Activated T-cell treated with anti-CD3 and anti-CD28 coated beads for 24 hours (primary cell): ENCODE results near the gene BCR.
A peak's percentile ranks its signal among the peaks of the same experiment; 100 is the strongest.
"Not testable (repeated sequence)": the region's sequence is repeated elsewhere in the genome, so short reads cannot be mapped to it uniquely, and the experiment has no call there.

Experiments
- DNase-seq: peaks from one replicate; pipeline ENCODE4 v3.0.0-alpha.2; 2020; ENCODE audit warnings: low read depth

Gene BCR

DNA sequence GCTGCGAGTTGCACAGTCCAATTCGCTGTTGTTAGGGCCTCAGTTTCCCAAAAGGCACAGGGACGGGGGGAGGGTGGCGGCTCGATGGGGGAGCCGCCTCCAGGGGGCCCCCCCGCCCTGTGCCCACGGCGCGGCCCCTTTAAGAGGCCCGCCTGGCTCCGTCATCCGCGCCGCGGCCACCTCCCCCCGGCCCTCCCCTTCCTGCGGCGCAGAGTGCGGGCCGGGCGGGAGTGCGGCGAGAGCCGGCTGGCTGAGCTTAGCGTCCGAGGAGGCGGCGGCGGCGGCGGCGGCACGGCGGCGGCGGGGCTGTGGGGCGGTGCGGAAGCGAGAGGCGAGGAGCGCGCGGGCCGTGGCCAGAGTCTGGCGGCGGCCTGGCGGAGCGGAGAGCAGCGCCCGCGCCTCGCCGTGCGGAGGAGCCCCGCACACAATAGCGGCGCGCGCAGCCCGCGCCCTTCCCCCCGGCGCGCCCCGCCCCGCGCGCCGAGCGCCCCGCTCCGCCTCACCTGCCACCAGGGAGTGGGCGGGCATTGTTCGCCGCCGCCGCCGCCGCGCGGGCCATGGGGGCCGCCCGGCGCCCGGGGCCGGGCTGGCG lies at the start of gene BCR:
Gene BCR, plus strand, starts transcription at position 209 of the 592 bp plus-strand sequence. CDS start 452 bp downstream, outside the sequence.
- DNase-seq, result peak; percentile 38

DNA sequence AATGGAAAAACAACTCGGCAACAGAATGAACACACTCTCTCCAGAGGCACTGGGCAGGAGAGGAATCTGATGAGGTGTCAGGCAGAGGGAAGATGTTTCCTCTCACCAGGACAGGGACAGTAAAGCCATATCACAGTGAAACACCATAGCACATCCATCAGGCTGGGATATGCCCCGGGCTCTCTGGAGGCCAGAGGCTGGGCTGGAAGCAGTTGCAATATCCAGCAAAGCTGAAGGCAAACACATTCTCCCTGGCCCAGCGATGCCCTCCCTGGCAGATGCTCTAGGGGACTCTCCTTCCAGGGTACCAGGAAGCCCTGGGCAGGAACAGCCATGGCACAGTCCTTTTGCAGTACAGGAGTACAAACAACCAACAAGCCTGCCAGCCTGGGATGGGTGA lies 49.6 kb upstream of the BCR start:
- DNase-seq, result no peak

DNA sequence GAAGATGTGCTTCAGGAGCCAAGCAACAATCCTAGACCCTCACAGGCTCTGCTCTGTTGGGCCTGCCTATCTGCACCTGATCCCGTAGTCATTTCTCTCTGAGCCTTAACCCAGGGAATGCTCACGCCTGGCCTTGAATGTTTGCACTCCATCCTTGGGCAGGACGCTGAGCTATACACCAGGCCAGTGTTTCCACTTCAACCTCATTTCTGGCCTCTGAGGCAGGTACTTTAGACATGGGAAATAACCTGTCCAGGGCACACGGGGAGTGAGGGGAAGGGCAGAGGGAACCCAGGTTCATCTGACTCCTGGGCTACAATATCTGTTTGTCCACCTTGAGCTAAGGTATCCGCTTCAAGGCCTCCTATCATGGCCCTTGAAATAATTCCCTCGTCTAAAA lies 48.4 kb upstream of the BCR start:
- DNase-seq, result no peak

DNA sequence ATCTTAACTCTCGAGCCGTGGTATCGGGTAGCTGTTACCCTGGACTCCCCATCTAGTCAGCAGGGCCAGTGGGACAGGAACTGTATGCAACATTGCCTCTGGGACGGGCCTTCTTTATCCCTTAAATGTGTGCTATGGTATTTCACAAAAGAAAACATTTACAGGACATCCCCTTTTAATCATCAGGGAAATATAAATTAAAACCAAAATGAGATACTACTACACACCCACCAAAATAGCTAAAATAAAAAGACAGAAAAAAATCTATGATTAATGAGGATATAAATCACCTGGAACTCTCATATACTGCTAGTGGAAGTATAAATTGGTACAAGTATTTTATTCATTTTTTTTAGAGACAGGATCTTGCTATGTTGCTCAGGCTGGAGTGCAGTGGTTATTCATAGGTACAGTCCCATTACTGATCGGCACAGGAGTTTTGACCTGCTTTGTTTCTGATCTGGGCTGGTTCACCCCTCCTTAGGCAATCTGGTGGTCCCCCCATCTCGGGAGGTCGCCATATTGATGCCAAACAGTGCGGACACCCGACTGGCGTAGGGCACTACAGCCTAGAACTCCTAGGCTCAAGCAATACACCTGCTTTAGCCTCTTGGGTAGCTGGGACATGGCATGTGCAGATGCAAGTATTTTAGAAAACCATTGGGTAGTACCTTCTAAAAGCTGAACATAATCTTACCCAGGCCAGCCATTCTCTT lies 47.8 kb upstream of the BCR start:
- no peak for DNase-seq

DNA sequence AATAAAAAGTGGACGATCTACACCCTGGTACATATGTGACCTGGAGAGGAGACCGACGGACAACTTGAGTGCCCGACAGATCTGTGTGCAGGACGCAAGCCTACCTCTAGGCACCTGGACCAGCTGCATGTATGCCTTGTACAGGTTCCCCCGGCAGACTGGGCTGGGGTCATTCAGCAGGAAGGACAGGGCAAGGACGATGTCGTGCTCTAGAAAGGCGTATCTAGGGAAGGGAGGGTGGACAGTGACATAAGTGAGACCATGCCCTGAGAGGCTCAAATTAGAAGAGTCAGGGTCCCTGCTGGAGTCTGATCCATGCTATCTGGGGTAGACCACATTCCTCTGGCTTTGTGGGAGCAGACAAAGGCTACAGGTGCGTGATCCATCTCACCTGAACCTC lies 46.4 kb upstream of the BCR start:
- DNase-seq, result no peak

DNA sequence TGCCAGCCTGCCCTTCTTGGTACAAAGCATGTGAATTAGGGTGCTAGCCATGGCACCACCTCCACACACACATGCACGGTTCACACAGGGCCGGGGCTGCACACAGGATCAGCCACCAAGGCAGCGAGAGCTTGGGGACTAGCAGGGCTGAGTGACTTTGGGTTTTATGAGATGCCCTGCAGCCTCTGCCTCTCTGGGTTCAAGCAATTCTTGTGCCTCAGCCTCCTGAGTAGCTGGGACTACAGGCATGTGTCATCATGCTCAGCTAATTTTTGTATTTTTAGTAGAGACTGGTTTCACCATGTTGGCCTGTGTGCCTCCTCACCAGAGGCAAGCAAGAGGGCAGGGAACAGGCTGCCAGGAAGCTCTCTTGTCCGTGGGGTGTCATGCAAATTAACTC lies 43.3 kb upstream of the BCR start:
- not testable (repeated sequence) for DNase-seq

DNA sequence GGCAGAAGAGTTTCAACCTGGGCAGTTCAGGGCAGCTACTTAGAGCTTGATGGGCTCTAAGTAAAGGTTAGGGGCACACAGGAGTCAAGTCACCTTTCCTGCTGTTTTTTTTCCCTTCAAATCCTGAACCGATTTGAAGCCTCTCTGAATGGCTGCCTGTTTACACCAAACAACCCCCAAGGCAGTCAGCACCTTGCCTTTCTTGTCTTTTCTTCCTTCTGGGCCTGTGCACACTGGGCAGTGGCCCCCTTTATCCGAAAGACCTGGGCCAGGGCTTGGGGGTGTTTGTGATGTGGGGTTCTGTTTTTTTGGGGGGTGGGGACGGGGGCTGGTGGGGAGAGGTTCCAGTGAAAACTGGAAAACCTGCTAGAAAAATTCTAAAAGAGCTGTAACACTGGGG lies 42.8 kb upstream of the BCR start:
- DNase-seq, result no peak

DNA sequence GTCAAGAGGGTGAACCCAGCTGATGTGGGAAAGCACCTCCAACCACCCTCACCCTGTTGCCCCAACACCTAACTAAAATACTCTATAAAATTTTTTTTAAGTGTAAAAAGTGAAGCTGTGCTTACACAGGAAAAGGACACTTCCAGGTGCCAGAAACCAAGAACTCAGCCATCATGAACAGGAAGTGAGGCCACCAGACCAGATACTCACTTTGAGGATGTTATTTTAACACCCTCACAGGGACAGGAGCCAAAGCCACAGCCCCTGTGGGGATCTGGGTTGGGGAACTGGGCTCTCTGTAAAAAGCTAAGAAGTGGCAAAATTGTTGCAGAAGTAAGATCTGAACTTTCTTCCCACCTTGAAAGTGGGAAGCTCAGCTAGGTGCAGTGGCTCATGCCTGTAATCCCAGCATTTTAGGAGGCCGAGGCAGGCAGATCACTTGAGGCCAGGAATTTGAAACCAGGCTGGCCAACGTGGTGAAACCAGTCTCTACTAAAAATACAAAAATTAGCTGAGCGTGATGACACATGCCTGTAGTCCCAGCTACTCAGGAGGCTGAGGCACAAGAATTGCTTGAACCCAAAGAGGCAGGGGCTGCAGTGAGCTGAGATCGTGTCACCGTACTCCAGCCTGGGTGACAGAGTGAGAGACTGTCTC lies 42.3 kb upstream of the BCR start:
- peak; percentile 26 for DNase-seq

DNA sequence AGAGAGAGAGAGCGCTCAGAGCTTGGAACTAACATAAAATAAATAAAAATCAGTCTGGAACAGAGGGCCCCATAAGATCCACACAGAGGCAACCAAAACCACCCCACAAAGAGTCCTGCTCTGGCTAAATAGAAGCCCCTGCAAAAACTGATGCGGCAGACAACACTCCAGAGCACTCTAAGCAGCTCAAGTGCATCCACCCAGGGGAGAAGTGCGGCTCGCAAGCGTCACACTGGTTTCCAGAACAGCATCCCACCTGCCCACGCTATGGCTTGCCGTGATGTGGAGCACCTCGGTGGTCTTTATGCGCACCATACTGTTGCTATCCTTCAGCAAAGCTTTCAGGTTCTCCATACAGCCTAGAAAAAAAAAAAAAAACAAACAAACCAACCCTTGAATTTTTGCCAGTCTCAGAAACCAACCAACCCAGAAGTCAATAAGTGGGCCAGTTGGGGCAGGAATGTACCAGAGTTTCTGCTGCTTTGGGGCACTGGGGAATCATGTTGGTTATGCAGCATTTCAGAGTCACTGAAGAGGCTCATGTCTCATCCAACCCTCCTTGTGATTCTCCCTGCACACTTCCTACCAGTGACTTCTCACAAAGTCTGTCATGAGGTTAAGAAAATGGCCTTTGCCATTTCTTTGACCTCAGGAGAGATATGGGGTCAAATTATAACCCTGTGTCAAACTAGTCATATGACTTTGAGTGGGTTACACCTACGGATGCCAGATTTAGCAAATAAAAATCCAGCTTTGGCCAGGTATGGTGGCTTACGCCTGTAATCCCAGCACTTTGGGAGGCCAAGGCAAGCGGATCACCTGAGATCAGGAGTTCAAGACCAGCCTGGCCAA lies 41.5 kb upstream of the BCR start:
- no peak for DNase-seq

DNA sequence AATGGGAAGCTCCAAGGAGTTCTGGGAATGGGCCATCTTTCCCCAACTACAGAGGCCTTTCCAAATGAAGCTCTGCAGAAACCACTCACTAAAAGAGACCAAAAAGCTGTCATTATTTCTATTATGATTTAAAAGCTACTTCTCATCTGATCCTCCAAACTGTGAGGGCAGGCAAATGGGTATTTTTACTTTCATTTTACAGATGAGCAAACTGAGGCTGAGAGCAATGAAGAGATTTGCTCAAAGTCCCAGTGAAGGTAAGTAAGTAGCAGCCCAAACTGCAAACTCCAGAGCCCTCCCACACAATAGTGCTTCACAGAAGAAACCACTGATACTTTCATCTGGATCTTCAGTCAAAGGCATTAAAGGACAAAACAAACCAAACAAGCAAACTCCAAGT lies 39.9 kb upstream of the BCR start:
- DNase-seq, result no peak

DNA sequence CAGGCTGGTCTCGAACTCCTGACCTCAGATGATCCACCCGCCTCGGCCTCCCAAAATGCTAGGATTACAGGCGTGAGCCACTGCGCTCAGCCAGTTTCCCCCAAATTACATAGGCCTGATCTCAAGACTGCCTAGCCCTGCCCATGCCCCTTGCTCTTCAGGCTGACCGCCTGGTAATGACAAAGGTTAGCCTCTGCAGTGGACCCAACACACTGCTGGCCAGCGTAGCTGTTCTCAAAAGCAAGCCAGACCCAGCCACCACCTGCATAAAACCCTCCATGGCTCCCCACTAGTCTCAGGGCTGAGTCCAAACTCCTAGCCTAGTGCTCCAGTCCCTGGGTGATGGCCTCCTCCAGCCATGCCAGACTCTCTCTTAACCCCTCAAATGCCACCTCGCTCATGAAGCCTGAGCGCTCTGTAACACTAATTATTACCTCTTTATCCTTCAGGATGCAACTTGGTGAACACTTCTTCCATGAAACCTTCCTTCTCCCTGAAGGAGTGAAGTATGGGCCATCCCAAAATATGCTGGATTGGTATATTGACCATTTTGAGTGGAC lies 37.7 kb upstream of the BCR start:
- DNase-seq, result no peak

DNA sequence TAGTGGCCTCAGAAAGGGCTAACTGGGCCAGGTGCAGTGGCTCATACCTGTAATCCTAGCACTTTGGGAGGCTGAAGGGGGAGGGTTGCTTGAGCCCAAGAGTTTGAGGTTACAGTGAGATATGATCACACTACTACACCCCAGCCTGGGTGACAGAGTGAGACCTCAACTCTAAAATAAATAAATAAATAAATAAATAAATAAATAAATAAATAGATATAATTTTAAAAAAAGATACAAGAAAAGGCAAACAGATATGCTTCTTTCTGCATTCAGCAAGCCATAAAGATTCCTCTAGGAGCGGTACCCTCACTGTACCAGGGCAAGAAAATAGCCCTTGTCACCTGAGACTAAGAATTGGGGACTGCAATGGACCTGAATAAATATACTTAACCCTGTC lies 37.2 kb upstream of the BCR start:
- DNase-seq, result no peak

DNA sequence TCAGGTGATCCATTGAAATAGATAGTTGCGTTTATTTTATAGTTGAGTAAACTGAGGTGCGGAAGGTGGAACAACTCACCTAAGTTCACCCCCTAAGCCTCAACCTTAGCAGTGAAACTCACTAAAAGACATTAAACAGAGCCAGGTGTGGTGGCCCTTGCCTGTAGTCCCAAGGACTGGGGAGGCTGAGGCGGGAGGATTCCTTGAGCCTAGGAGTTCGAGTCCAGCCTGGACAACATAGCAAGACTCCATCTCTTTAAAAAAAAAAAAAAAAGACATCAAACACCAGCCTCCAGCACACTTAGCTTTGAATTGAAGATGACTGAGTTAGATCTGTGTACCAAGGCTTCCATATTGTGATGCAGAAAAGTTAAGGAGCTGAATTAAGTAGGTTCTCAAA lies 35.9 kb upstream of the BCR start:
- no peak for DNase-seq

DNA sequence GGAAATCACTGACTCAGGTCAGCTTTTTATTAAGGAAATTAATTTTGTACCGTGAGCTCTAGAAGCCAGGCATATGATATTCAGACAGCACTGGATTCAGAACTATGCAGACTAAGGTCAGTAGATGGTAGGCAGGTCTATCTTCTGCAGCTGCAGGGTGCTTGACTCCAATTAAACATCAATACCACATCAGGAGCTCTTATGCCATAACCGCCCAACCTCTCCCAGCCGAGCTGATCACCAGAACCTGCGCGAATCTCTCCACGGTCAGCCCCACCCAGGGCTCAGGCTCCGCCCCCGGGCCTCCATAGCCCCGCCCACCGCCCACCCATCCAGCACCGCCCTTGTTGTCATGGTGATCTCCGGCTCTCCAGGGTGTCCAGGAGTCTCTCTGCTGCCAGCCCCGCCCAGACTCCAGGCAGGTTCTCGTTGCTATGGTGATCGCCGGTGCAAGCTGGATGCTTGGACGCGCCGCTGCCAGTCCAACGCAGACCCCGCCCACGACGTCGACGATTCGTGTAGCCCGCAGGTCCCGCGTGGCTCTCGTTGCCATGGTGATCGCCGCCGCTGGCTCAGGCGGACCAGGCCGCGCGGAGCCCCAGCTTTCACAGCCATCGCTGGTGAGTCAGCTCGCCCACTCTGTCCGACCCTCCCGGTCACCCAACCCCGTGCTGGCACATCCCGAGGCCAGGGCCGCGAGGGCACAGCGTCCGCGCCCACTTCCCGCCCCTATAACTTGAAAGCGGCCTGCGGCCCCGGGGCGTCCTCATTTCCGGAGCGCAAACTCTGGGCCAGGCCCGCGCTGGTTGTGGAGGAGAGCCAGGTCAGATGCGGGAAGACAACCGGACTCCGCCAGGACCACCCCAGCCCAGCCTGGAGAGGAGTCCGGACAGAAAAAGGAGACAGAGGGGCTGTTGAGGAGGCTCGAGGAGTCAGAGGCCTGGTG lies 35.1 kb upstream of the BCR start, which contains the start of gene RAB36:
Gene RAB36, plus strand, starts transcription at position 546 of the 946 bp plus-strand sequence. CDS start 1,140 bp downstream, outside the sequence.
- DNase-seq, result peak; percentile 75

DNA sequence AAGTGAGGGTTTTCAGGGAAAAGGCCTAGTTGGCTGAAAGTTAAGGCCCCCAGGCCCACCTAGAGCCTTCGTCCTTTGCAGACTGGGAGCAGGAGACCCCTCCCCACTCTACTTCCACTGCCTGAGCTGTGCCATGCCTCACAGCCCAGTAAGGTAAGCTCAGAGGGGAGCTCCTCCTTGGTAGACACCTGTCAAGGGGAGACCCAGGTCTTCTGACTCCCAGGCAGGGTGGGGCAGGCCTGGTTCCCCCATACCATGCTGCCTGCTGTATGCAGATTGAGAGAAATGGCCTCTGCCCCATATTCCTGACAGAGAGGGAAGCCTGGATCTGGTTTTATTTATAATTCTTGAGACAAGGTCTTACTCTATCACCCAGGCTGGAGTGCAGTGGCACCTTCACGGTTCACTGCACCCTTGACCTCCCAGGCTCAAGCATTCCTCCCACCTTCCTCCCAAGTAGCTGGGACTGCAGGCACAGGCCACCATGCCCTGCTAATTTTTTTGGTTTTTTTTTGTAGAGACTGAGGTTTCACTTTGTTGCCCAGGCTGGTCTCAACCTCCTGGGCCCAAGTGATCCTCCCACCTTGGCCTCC lies 34.3 kb upstream of the BCR start:
- DNase-seq, result no peak

DNA sequence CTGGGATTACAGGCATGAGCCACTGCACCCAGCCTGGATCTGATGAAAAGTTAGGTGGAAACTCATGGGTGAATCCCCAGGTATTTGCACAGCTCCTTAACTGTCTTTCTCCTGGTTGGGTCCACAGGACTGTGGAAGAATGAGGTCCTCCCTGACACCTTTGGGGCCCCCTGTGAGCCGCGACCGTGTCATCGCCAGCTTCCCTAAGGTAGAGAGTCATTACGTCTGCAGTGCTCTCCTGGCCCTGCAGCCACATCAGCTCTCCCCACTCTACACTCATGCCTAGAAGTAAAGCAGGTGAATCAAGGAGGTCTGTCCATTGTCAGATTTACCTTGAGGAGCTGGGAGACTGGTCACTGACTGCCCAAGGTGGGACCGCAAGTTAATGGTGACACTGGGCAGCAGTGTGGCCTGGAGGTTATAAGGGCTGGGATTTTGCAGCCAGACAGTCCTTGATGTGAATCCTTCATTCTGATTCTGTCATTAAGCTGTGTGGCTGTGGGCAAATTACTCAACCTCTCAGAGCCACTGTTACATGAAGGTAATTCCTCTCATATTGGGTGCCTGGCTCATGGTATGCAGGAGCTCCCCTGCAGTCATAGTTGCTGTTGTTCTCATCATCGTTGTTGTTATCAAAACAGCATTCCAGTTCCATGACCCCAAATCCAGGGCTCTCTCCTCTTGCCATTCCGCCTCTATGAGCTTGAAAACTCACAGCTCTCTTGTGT lies 33.7 kb upstream of the BCR start:
- DNase-seq, result no peak

DNA sequence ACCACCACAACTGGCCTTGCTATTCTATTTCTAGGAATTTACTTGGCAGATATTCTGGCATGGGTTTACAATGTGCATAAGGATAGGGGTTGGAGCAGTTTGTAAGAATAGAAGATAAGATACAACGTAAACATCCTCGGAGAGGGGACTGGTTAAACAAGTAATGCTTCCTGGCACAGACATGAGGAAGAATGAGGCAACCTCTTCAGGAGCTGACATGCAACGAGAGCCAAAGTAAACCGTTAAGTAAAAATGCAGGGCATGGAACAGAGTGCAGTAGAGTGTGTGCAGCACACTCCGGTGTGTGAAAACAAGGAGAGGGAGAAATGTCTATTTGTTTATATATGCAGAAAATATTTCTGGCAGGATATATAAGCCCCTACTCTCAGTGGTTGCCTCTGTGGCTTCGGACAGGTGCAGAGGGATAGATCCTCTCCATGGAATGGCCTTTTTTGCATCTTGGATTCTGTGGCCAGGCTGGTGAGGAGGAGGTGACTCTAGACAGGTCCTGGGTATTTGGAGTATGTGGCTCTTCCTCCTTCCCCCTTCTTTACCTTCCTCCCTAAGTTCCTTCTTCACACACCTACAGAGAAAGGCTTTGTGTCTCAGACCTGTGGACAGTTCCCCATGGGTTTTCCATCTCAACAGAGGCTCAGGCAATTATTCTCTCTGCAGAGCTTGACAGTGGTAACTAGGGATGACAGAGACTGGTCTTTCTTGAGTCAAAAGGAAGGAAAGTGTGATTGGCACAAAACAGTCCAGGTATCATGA lies 32.5 kb upstream of the BCR start:
- DNase-seq, result no peak

DNA sequence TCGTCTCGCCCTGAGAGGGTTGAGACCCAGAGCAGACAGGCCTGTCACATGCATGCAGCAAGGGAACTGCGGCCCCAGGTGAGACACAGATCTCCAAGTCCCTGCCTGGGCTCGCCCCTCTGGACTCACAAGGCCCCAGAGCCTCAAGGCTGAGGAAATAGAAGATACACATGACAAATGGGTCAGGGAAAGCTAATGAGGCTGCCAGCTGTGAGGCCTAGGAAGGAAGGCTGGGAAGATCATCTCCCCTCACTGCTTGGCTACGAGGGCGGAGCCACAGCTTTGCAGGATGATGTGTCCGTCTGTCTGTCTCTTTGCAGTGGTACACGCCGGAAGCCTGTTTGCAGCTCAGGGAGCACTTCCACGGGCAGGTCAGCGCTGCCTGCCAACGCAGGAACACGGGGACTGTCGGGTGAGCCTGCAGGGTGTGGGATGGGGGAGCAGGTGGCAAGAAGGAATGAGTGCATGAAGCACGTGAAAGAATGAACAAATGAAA lies 30.5 kb upstream of the BCR start:
- no peak for DNase-seq

DNA sequence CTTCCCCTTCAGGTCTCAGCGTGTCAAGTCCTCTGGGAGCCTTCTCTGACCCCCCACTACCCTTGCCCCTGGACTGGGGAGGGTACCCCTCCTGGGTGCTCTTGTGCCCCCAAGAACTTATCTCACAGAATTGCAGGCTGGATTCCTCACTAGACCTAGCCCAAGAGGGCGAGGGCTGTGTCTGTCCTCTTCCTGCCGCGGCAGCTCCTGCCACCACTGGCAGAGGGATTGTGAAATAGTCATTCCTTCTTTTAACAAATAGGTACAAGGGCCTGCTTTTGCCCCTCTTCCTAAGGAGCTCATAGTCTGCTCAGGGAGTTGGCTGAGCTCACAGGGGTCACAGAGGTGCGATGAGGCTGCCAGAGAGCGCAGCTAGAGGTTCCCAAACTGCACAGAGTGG lies 29.5 kb upstream of the BCR start:
- DNase-seq, result no peak
